Natural killer cell (primary cell): ENCODE data around the gene MATN1. TPM values are rescaled to one million over a fixed set of nuclear protein-coding genes. Genes with fewer than 3 reads are reported as not detected.

Experiments used
- ATAC-seq, 3 donors: fragments of 150-1000 bp in 2 of 3; fragments of 200-7000 bp in 1 of 3; cut with Tn5 transposase; 1 replicate in 1 of 3; 2 replicates in 2 of 3; pipeline ENCODE4 v1.10.0; 2021; ENCODE audit warnings: mild to moderate bottlenecking in 2 of 3, moderate library complexity in 2 of 3
- DNase-seq, 2 donors: peaks; one replicate each; pipeline versions ENCODE4 v3.0.0 to v3.0.0-alpha.2; 2013 to 2021; ENCODE audit warnings: mixed read lengths in 1 of 2
- H3K27ac ChIP-seq: one replicate; pipeline ENCODE4 v1.5.1; 2013; ENCODE audit warnings: mild to moderate bottlenecking, low read length
- H3K27me3 ChIP-seq: one replicate; pipeline ENCODE4 v1.6.1; 2013; ENCODE audit warnings: low read length; ENCODE audit not compliant: control insufficient read depth, insufficient read depth
- H3K36me3 ChIP-seq: one replicate; pipeline ENCODE4 v1.6.1; 2013; ENCODE audit warnings: low read length; ENCODE audit not compliant: control insufficient read depth, insufficient read depth
- H3K4me1 ChIP-seq: one replicate; pipeline ENCODE4 v1.6.1; 2013; ENCODE audit warnings: low read length; ENCODE audit not compliant: control insufficient read depth, insufficient read depth
- H3K4me3 ChIP-seq: one replicate; pipeline ENCODE4 v1.5.1; 2013; ENCODE audit warnings: low read length
- H3K9me3 ChIP-seq: one replicate; pipeline ENCODE4 v1.6.1; 2013; ENCODE audit warnings: low read length; ENCODE audit not compliant: control insufficient read depth, insufficient read depth
- H3K27ac Mint-ChIP-seq, 2 donors: one replicate each; pipeline ENCODE4 v1.8.0; 2022; ENCODE audit warnings: mild to moderate bottlenecking in 2 of 2, mixed read lengths in 2 of 2, moderate library complexity in 1 of 2
- H3K27me3 Mint-ChIP-seq, 2 donors: one replicate each; pipeline ENCODE4 v1.8.0; 2022; ENCODE audit warnings: low read depth in 2 of 2, mixed read lengths in 2 of 2
- H3K36me3 Mint-ChIP-seq: one replicate; pipeline ENCODE4 v1.8.0; 2022; ENCODE audit warnings: mixed read lengths
- H3K4me1 Mint-ChIP-seq, 2 donors: one replicate each; pipeline ENCODE4 v1.8.0; 2022; ENCODE audit warnings: mixed read lengths in 2 of 2
- H3K4me3 Mint-ChIP-seq: one replicate; pipeline ENCODE4 v1.8.0; 2022; ENCODE audit warnings: mild to moderate bottlenecking, moderate library complexity, mixed read lengths
- H3K9me3 Mint-ChIP-seq, 2 donors: one replicate each; pipeline ENCODE4 v1.8.0; 2022; ENCODE audit warnings: mixed read lengths in 2 of 2
- CTCF ChIP-seq: fragments of 200-600 bp; IDR thresholded peaks from one replicate; pipeline ENCODE4 v1.8.0; 2022; ENCODE audit warnings: antibody characterized with exemption
- WGBS: methylation state at CpG from one replicate; pipeline ENCODE4 v1.1.7; 2013; ENCODE audit warnings: missing lambda C conversion rate; ENCODE audit not compliant: insufficient coverage; 5-methylcytosine and 5-hydroxymethylcytosine counted together
- intact Hi-C: fragments of 100-400 bp; cut with micrococcal nuclease; formaldehyde crosslinking; loops from one replicate; pipeline ENCODE4 v1.14.2; 2022
- total RNA-seq, 4 donors: library from RNA; stranded (reverse); fragments of 120-200 nt in 1 of 4; gene quantifications; one replicate each; pipeline versions ENCODE4 v1.2.3 to v1.2.4, GENCODE V29; 2013 to 2022

The MATN1 gene
- total RNA-seq, 3 donors from 2014 or later (not counting 1 experiment from before 2014, with no cell fraction given), result 0.93 to 1.7 (median 1.2) TPM

GRCh38 chr1:30708361-30708728, 15.0 kb downstream of the MATN1 start:
- Mint-ChIP-seq H3K9me3 (no peaks in the 10 kb centered on the region), H3K36me3 (no peaks in the 10 kb centered on the region), H3K27me3 (peaks cover 0 to 14% of the 10 kb centered on the region in 2 donors), H3K4me3 (no peak overlapping the region), H3K27ac (no peak overlapping the region), H3K4me1 (peaks cover 0 to 8% of the 10 kb centered on the region in 2 donors)
- Histone ChIP-seq H3K36me3 (no peaks in the 10 kb centered on the region), H3K4me3 (no peak overlapping the region), H3K9me3 (no peaks in the 10 kb centered on the region), H3K4me1 (no peaks in the 10 kb centered on the region), H3K27ac (no peak overlapping the region), H3K27me3 (no peaks in the 10 kb centered on the region)
- intact Hi-C loops, result no loop called here
- DNase-seq, result no peak
- 54% methylated on average over 8 of the region's 8 CpGs for whole genome bisulfite sequencing
- ATAC-seq, result no peak
- no peak for TF ChIP-seq CTCF

DNA sequence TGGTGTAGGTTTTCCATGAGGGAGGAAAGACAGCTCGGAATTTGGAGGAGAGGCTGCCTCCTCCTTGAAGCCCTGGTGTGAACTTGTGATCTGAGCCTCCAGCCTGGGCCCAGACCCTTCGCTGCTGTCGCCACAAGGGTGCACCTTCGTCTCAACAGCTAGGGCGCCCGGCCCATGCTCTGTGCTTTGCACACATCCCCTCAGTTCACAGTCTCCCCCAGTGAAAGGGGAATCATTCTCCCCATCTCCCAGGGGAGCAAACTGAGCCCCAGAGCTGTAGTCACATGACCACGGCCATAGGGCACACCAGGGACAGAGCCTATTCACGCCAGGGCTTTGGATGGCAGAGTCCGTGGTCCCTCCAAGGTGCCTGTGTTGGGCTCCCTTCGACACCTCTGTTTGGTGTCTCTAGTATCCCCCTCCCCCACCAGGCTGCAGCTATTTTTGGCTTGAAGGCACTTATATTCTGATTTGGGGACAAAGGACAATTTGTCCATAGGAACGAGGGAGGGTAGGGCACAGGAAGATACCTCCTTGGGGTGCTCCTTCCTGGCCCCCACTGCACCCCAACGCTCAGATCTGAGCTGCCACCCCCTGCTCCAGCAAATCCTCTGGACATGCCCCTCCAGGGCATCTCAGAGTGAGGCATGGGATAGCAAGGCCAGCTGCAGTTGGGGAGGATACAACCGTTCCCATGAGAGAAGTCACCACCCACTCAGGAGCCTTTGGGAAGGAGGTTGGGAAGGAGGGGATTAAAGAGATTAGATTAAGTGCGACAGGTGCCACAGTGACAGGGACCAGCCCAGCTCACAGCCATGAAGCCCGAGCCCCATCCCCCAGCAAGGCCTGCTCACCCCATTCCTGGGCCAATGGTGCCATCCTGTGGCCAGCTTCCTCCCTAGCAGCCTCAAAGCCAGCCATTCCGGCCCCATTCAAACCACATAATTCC, 15.7 kb downstream of the MATN1 start:
- no peaks in the 10 kb centered on the region for H3K4me1 ChIP-seq
- no peaks in the 10 kb centered on the region for H3K36me3 Mint-ChIP-seq
- H3K36me3 ChIP-seq, result no peaks in the 10 kb centered on the region
- H3K9me3 ChIP-seq, result no peaks in the 10 kb centered on the region
- no peak overlapping the region for H3K4me3 Mint-ChIP-seq
- peaks cover 0 to 8% of the 10 kb centered on the region in 2 donors for H3K4me1 Mint-ChIP-seq
- intact Hi-C loops, result no loop called here
- H3K27me3 Mint-ChIP-seq, result peaks cover 0 to 14% of the 10 kb centered on the region in 2 donors
- H3K27ac ChIP-seq, result no peak overlapping the region
- H3K27ac Mint-ChIP-seq, result no peak overlapping the region
- H3K27me3 ChIP-seq, result no peaks in the 10 kb centered on the region
- H3K9me3 Mint-ChIP-seq, result no peaks in the 10 kb centered on the region
- TF ChIP-seq CTCF, result peak; percentile 19
- H3K4me3 ChIP-seq, result no peak overlapping the region
- DNase-seq (peak in 1 of 2 donors; percentile 73), ATAC-seq (peak; percentile 63 to 84 (median 76))
- WGBS, result 62% methylated on average over 16 of the region's 16 CpGs

DNA sequence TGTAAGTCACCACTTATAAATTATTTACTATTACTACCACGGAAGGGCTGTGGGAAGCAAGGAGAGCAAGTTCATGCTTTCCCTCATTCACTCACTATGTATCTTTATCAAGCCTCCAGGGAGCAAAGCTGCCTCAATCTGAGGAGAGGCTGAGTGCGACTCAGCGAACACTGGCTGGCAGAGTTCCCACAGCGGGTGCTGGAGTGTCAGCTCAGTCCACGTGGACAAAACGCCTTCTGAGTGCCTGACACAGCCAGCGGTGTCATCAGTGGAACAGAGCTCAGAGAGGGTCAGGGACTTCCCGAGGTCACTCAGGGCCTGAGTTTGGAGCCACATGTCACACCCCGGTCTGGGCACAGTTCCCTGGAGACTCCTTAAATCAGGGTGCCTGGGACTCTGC, 16.9 kb downstream of the MATN1 start:
- Histone ChIP-seq H3K4me1 (no peaks in the 10 kb centered on the region), H3K36me3 (no peaks in the 10 kb centered on the region), H3K9me3 (no peaks in the 10 kb centered on the region), H3K4me3 (no peak overlapping the region), H3K27ac (no peak overlapping the region), H3K27me3 (no peaks in the 10 kb centered on the region)
- H3K36me3 Mint-ChIP-seq, result no peaks in the 10 kb centered on the region
- H3K9me3 Mint-ChIP-seq, result no peaks in the 10 kb centered on the region
- TF ChIP-seq CTCF, result no peak
- DNase-seq (no peak), ATAC-seq (no peak)
- no peak overlapping the region for H3K27ac Mint-ChIP-seq
- H3K4me1 Mint-ChIP-seq, result peaks cover 0 to 8% of the 10 kb centered on the region in 2 donors
- WGBS, result 54% methylated on average over 9 of the region's 9 CpGs
- H3K27me3 Mint-ChIP-seq, result peaks cover 0 to 8% of the 10 kb centered on the region in 2 donors
- intact Hi-C loops, result no loop called here
- H3K4me3 Mint-ChIP-seq, result no peak overlapping the region
